Fibroblast of villous mesenchyme (primary cell): ENCODE results near the gene SLC24A3. TPM values are rescaled to one million over a fixed set of nuclear protein-coding genes. Genes with fewer than 3 reads are reported as not detected.
A peak's percentile ranks its signal among the peaks of the same experiment; 100 is the strongest.

Experiments used
- DNase-seq: peaks from one replicate; pipeline ENCODE4 v3.0.0-alpha.2; 2010; ENCODE audit warnings: low read depth
- H3K4me3 ChIP-seq: 2 replicates; pipeline ENCODE4 v1.5.1; 2011; ENCODE audit warnings: low read depth, mild to moderate bottlenecking, low read length
- total RNA-seq: library from RNA; depleted of rRNA; stranded (reverse); fragments of >200 nt; gene quantifications from 2 replicates; pipeline ENCODE4 v1.2.3, GENCODE V29; 2012
- TF ChIP-seq, protein P1 (sequence below): IDR thresholded peaks from 2 replicates; pipeline ENCODE4 v1.5.1; 2012; ENCODE audit warnings: low read depth, mild to moderate bottlenecking, low read length; ENCODE audit not compliant: insufficient read depth

The SLC24A3 gene
- total RNA-seq, 1 donor, result 0.86 TPM

DNA sequence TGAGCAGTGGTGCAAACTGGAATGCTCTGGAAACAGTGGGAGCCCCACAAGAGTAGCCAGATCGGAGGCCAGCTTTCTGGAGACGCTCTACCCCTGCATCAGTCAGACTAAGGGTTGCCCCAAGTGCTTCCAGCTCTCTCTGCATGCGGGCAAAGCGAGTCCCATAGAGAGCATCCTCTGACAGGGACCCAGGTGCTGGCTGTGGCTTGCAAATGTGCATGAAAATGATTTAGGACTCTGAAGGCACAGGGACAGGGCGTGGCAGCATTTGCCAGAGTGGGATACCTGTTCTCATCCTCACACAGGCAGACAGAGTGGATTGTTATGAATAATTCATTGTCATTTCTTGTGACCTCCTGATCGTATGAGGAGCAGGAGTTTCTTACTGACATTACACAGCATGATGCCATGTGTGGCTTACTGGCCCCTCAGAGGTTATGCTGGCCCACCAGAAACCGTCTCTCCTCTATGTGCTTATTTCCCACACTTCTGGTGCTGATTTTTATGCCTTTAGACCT, 555.9 kb downstream of the SLC24A3 start:
- no peak for DNase-seq
- TF ChIP-seq, protein P1, sequence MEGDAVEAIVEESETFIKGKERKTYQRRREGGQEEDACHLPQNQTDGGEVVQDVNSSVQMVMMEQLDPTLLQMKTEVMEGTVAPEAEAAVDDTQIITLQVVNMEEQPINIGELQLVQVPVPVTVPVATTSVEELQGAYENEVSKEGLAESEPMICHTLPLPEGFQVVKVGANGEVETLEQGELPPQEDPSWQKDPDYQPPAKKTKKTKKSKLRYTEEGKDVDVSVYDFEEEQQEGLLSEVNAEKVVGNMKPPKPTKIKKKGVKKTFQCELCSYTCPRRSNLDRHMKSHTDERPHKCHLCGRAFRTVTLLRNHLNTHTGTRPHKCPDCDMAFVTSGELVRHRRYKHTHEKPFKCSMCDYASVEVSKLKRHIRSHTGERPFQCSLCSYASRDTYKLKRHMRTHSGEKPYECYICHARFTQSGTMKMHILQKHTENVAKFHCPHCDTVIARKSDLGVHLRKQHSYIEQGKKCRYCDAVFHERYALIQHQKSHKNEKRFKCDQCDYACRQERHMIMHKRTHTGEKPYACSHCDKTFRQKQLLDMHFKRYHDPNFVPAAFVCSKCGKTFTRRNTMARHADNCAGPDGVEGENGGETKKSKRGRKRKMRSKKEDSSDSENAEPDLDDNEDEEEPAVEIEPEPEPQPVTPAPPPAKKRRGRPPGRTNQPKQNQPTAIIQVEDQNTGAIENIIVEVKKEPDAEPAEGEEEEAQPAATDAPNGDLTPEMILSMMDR, result no peak
- H3K4me3 ChIP-seq, result no peak overlapping the region

DNA sequence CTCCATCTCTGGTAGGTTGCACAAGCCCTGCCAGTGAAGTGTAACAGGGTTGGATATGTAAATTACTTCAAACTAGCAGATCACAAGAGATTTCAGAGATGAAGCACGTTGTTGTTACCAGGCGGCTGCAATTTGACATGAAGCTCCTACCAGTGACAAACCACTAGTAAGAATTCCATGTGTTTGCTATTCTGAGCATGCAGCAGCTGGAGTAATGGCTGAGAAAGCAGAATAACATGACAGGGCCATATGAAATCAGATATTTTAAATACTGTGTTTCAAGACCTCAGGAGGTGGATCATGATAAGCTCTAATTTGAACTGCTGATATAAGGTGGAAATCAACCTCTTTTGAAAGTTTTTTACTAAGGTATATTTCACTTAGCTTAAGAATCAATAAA, 557.1 kb downstream of the SLC24A3 start:
- no peak for DNase-seq
- no peak overlapping the region for H3K4me3 ChIP-seq
- TF ChIP-seq, protein P1, result no peak

DNA sequence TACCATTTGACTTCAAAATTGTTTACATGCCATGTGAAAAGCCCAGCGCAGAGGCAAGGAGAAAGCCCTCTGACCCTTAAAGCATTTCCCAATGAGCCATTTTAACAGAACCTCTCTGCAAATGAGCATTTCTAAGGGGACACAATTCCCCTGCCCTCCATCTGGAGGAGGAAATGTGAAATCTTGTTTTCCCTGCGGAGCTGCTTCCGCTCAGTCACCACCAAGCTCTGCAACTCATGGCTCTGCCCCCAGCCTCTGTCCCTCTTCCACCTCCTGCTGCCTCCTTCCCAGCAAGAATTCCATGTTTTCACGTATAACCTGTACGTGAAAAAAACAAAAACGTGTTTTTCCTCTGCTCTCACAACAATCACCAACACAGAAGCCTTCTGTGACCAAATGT, 557.9 kb downstream of the SLC24A3 start:
- H3K4me3 ChIP-seq, result no peak overlapping the region
- TF ChIP-seq, protein P1, result no peak
- peak; percentile 18 for DNase-seq

DNA sequence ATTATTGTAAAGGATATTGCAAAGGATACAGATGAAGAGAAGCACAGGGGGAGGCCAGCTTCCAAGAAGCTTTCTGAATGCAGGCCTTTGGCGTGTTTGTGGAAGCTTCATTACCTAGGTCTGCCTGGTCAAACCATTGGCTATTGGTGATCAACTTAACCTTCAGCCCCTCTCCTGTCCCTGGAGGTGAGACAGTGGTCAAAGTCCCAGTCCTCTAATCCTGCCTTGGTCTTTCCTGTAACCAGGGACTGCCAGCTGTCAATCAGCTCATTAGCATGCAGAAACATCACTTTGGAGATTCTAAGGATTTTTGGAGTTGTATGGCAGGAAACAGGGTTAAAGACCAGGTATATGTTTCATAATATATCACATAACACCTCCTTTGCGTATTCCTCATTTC, 558.6 kb downstream of the SLC24A3 start:
- TF ChIP-seq, protein P1, result no peak
- no peak for DNase-seq
- H3K4me3 ChIP-seq, result no peak overlapping the region
